Measurements from ENCODE around the gene STARD7.
"Not testable (repeated sequence)": the region's sequence is repeated elsewhere in the genome, so short reads cannot be mapped to it uniquely, and the experiment has no call there.

STARD7 gene

GRCh38 chr2:96163415-96163767 is 45.2 kb downstream of the STARD7 start:
- ATAC-seq, result no peak
- TF ChIP-seq ZFP30 (CRISPR knock-in tag; IDR thresholded peaks at IDR 0.05) (no peak), BACH2 (CRISPR knock-in tag; IDR thresholded peaks at IDR 0.05; ENCODE audit: borderline replicate concordance) (no peak), ZNF8 (CRISPR knock-in tag; IDR thresholded peaks at IDR 0.05) (no peak), ISL1 (CRISPR knock-in tag; IDR thresholded peaks at IDR 0.05) (no peak), ARNTL (CRISPR knock-in tag; IDR thresholded peaks at IDR 0.05; ENCODE audit: borderline replicate concordance, low read depth) (no peak), ZNF70 (CRISPR knock-in tag; IDR thresholded peaks at IDR 0.05) (no peak), TOX (CRISPR knock-in tag; IDR thresholded peaks at IDR 0.05; ENCODE audit: borderline replicate concordance) (no peak), GLIS3 (CRISPR knock-in tag; IDR thresholded peaks at IDR 0.05) (no peak), TSHZ2 (CRISPR knock-in tag; IDR thresholded peaks at IDR 0.05) (no peak)

GRCh38 chr2:96161898-96162297 is 46.7 kb downstream of the STARD7 start:
- TF ChIP-seq RARB (CRISPR knock-in tag; IDR thresholded peaks at IDR 0.05), result no peak
- TF ChIP-seq CREB5 (CRISPR knock-in tag; IDR thresholded peaks at IDR 0.05; ENCODE audit: low read depth), result no peak
- no peak for TF ChIP-seq ESRRG (CRISPR knock-in tag; IDR thresholded peaks at IDR 0.05)
- TF ChIP-seq PPARA (CRISPR knock-in tag; IDR thresholded peaks at IDR 0.05; ENCODE audit: borderline replicate concordance), result no peak
- no peak for TF ChIP-seq ZNF565 (CRISPR knock-in tag; conservative IDR thresholded peaks at IDR 0.05; ENCODE audit: low read depth)
- no peak for ATAC-seq

DNA sequence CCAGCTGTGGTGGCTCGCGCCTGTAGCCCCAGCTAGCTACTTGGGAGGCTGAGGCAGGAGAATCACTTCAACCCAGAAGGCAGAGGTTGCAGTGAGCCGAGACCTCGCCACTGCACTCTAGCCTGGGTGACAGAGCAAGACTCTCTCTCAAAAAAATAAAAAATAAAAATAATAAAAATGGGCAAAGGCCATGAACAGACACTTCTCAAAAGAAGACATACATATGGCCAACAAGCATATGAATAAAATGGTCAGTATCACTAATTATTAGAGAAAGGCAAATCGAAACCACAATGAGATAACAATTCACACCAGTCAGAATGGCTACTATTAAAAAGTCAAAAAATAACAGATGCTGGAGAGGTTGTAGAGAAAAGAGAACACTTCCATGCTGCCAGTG is 48.3 kb downstream of the STARD7 start:
- not testable (repeated sequence) for ATAC-seq

GRCh38 chr2:96159084-96159830 is 49.4 kb downstream of the STARD7 start:
- no peak for ATAC-seq
- TF ChIP-seq CREB5 (CRISPR knock-in tag; IDR thresholded peaks at IDR 0.05; ENCODE audit: low read depth) (no peak), PPARA (CRISPR knock-in tag; IDR thresholded peaks at IDR 0.05; ENCODE audit: borderline replicate concordance) (no peak), BACH2 (CRISPR knock-in tag; IDR thresholded peaks at IDR 0.05; ENCODE audit: borderline replicate concordance) (no peak)
- TF ChIP-seq, protein P1, sequence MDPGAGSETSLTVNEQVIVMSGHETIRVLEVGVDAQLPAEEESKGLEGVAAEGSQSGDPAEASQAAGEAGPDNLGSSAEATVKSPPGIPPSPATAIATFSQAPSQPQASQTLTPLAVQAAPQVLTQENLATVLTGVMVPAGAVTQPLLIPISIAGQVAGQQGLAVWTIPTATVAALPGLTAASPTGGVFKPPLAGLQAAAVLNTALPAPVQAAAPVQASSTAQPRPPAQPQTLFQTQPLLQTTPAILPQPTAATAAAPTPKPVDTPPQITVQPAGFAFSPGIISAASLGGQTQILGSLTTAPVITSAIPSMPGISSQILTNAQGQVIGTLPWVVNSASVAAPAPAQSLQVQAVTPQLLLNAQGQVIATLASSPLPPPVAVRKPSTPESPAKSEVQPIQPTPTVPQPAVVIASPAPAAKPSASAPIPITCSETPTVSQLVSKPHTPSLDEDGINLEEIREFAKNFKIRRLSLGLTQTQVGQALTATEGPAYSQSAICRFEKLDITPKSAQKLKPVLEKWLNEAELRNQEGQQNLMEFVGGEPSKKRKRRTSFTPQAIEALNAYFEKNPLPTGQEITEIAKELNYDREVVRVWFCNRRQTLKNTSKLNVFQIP (CRISPR knock-in tag; IDR thresholded peaks at IDR 0.05; ENCODE audit: borderline replicate concordance, low read depth), result no peak

DNA sequence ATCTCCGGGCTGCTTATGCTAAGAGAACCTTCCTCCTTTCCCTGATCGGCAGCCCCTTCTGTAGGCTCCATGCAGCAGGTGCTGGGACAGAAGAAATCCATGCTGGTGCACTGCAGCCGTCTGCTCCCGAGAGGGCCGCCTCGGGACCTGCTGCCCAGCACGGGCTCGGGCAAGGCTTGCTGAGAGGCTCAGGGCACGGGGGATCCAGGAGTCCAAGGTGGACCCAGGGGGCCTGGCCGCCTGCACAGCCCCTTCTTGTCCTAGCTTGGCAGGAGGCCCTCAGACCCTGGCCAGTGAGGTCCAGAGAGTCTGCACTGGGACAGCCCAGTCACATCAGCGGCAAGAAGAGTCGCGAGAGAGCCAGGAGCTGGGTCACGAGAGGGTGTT is 50.1 kb downstream of the STARD7 start:
- ATAC-seq, result no peak
- no peak for TF ChIP-seq TCF4 (CRISPR knock-in tag; IDR thresholded peaks at IDR 0.05; ENCODE audit: borderline replicate concordance)
- TF ChIP-seq, protein P1 (CRISPR knock-in tag; IDR thresholded peaks at IDR 0.05; ENCODE audit: borderline replicate concordance, low read depth), result no peak
- no peak for TF ChIP-seq ZFP3 (CRISPR knock-in tag; IDR thresholded peaks at IDR 0.05)
- no peak for TF ChIP-seq ZNF565 (CRISPR knock-in tag; conservative IDR thresholded peaks at IDR 0.05; ENCODE audit: low read depth)
- TF ChIP-seq CREB5 (CRISPR knock-in tag; IDR thresholded peaks at IDR 0.05; ENCODE audit: low read depth), result no peak
- TF ChIP-seq TSHZ2 (CRISPR knock-in tag; IDR thresholded peaks at IDR 0.05), result no peak
- no peak for TF ChIP-seq ZFP30 (CRISPR knock-in tag; IDR thresholded peaks at IDR 0.05)
- TF ChIP-seq, protein P2, sequence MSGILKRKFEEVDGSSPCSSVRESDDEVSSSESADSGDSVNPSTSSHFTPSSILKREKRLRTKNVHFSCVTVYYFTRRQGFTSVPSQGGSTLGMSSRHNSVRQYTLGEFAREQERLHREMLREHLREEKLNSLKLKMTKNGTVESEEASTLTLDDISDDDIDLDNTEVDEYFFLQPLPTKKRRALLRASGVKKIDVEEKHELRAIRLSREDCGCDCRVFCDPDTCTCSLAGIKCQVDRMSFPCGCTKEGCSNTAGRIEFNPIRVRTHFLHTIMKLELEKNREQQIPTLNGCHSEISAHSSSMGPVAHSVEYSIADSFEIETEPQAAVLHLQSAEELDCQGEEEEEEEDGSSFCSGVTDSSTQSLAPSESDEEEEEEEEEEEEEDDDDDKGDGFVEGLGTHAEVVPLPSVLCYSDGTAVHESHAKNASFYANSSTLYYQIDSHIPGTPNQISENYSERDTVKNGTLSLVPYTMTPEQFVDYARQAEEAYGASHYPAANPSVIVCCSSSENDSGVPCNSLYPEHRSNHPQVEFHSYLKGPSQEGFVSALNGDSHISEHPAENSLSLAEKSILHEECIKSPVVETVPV (CRISPR knock-in tag; IDR thresholded peaks at IDR 0.05), result no peak
- no peak for TF ChIP-seq ESRRG (CRISPR knock-in tag; IDR thresholded peaks at IDR 0.05)
